DND-41 (cell line): ENCODE measurements around the gene CBX7.

ENCODE experiments used
- ATAC-seq: fragments of 200-7000 bp; cut with Tn5 transposase; 3 replicates; pipeline ENCODE4 v1.9.1; 2021; ENCODE audit warnings: low read depth; ENCODE audit not compliant: insufficient read depth
- DNase-seq: peaks from one replicate; pipeline ENCODE4 v3.0.0-alpha.2; 2020
- H2AFZ ChIP-seq: 2 replicates; pipeline ENCODE4 v1.6.0; 2012; ENCODE audit warnings: low read depth, low read length
- H3K27ac ChIP-seq: 2 replicates; pipeline ENCODE4 v1.5.1; 2012; ENCODE audit warnings: low read length, inconsistent platforms
- H3K27me3 ChIP-seq: fragments of 200-600 bp; sonication (generic); 2 replicates; pipeline ENCODE4 v1.6.0; 2012; ENCODE audit warnings: low read length, mild to moderate bottlenecking, inconsistent platforms; ENCODE audit not compliant: insufficient read depth, poor library complexity
- H3K36me3 ChIP-seq: 2 replicates; pipeline ENCODE4 v1.5.1; 2012; ENCODE audit warnings: low read length, inconsistent platforms; ENCODE audit not compliant: insufficient read depth
- H3K4me1 ChIP-seq: 2 replicates; pipeline ENCODE4 v1.5.1; 2012; ENCODE audit warnings: mild to moderate bottlenecking, low read length; ENCODE audit not compliant: insufficient read depth
- H3K4me2 ChIP-seq: 2 replicates; pipeline ENCODE4 v1.6.0; 2012; ENCODE audit warnings: mild to moderate bottlenecking, moderate library complexity, low read length, inconsistent platforms; ENCODE audit not compliant: insufficient read depth
- H3K4me3 ChIP-seq, 2 experiments: fragments of 200-600 bp in 1 of 2; shearing (Covaris generic) in 1 of 2; 2 replicates each; pipeline ENCODE4 v1.5.1; 2012 to 2016; ENCODE audit warnings: inconsistent platforms in 2 of 2, low read length in 2 of 2, mild to moderate bottlenecking in 2 of 2, low read depth in 1 of 2, moderate library complexity in 1 of 2
- H3K79me2 ChIP-seq: 2 replicates; pipeline ENCODE4 v1.6.0; 2012; ENCODE audit warnings: low read length, inconsistent platforms; ENCODE audit not compliant: insufficient read depth
- H3K9ac ChIP-seq: 2 replicates; pipeline ENCODE4 v1.6.0; 2012; ENCODE audit warnings: low read depth, mild to moderate bottlenecking, inconsistent platforms, low read length, moderate library complexity
- H3K9me3 ChIP-seq: 2 replicates; pipeline ENCODE4 v1.5.1; 2012; ENCODE audit warnings: low read length, moderate library complexity, mild to moderate bottlenecking, inconsistent platforms; ENCODE audit not compliant: insufficient read depth, severe bottlenecking
- H4K20me1 ChIP-seq: 2 replicates; pipeline ENCODE4 v1.6.0; 2012; ENCODE audit warnings: low read length; ENCODE audit not compliant: insufficient read depth
- EZH2 ChIP-seq: IDR thresholded peaks from 3 replicates; pipeline ENCODE4 v1.6.1; 2012; ENCODE audit warnings: borderline replicate concordance, low read depth, mild to moderate bottlenecking, moderate library complexity, low read length, inconsistent platforms; ENCODE audit not compliant: severe bottlenecking
- TF ChIP-seq, protein P1 (sequence below): IDR thresholded peaks from 2 replicates; pipeline ENCODE4 v1.5.1; 2012; ENCODE audit warnings: borderline replicate concordance, low read length, moderate library complexity, mild to moderate bottlenecking; ENCODE audit not compliant: poor library complexity, severe bottlenecking; ENCODE audit errors: extremely low read depth

Gene CBX7

GRCh38 chr22:39178206-39179111, 26.0 kb upstream of the CBX7 start:
- no peaks in the 10 kb centered on the region for H3K36me3 ChIP-seq
- TF ChIP-seq, protein P1, sequence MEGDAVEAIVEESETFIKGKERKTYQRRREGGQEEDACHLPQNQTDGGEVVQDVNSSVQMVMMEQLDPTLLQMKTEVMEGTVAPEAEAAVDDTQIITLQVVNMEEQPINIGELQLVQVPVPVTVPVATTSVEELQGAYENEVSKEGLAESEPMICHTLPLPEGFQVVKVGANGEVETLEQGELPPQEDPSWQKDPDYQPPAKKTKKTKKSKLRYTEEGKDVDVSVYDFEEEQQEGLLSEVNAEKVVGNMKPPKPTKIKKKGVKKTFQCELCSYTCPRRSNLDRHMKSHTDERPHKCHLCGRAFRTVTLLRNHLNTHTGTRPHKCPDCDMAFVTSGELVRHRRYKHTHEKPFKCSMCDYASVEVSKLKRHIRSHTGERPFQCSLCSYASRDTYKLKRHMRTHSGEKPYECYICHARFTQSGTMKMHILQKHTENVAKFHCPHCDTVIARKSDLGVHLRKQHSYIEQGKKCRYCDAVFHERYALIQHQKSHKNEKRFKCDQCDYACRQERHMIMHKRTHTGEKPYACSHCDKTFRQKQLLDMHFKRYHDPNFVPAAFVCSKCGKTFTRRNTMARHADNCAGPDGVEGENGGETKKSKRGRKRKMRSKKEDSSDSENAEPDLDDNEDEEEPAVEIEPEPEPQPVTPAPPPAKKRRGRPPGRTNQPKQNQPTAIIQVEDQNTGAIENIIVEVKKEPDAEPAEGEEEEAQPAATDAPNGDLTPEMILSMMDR: no peak
- no peak for TF ChIP-seq EZH2
- H3K9ac ChIP-seq: no peak overlapping the region
- peaks cover 11% of the 10 kb centered on the region for H3K4me1 ChIP-seq
- H3K9me3 ChIP-seq: no peaks in the 10 kb centered on the region
- DNase-seq (no peak), ATAC-seq (no peak)
- no peak overlapping the region for H3K4me3 ChIP-seq
- H3K27ac ChIP-seq: no peak overlapping the region
- no peak overlapping the region for H3K4me2 ChIP-seq
- no peaks in the 10 kb centered on the region for H3K27me3 ChIP-seq
- no peak overlapping the region for H2AFZ ChIP-seq
- no peaks in the 10 kb centered on the region for H4K20me1 ChIP-seq
- H3K79me2 ChIP-seq: no peaks in the 10 kb centered on the region

- H3K4me2 ChIP-seq: no peak overlapping the region
Observed at GRCh38 chr22:39177791-39178190, 25.3 kb upstream of the CBX7 start.

DNA sequence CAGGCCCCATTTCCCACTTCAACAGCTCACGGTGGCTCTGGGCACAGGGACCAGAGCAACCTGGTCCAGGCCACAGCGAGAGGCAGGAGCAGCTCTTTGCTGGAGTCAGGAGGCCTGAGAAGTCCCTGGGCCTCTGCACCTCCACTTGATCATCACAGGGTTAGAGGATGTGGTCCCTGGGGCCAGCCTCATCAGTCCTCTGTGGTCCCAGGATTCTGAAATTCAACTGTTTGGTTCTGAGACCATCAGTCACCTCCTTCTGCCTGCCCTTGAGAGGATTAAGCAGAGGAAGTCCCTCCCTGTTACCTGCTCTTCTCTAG, 24.9 kb upstream of the CBX7 start:
- H3K4me3 ChIP-seq: no peak overlapping the region

More at GRCh38 chr22:39177791-39178190, 25.3 kb upstream of the CBX7 start:
- Histone ChIP-seq H3K27ac (no peak overlapping the region), H4K20me1 (no peaks in the 10 kb centered on the region), H3K27me3 (no peaks in the 10 kb centered on the region), H3K79me2 (no peaks in the 10 kb centered on the region), H3K36me3 (no peaks in the 10 kb centered on the region), H3K4me3 (no peak overlapping the region), H3K9ac (no peak overlapping the region), H3K4me1 (peaks cover 11% of the 10 kb centered on the region), H3K9me3 (no peaks in the 10 kb centered on the region), H2AFZ (no peak overlapping the region)
- ATAC-seq: no peak
- TF ChIP-seq EZH2: no peak
- TF ChIP-seq, protein P1: no peak
- no peak for DNase-seq

More for the DNA sequence above, 24.9 kb upstream of the CBX7 start:
- Histone ChIP-seq H4K20me1 (no peaks in the 10 kb centered on the region), H3K4me1 (peaks cover 11% of the 10 kb centered on the region), H3K79me2 (no peaks in the 10 kb centered on the region), H3K9me3 (no peaks in the 10 kb centered on the region), H3K36me3 (no peaks in the 10 kb centered on the region), H3K27ac (no peak overlapping the region), H3K9ac (no peak overlapping the region), H2AFZ (no peak overlapping the region), H3K27me3 (no peaks in the 10 kb centered on the region), H3K4me2 (no peak overlapping the region)
- DNase-seq (no peak), ATAC-seq (no peak)
- TF ChIP-seq, protein P1: no peak
- no peak for TF ChIP-seq EZH2
